ENCODE results near the gene CEACAM20.
"Not testable (repeated sequence)": the region's sequence is repeated elsewhere in the genome, so short reads cannot be mapped to it uniquely, and the experiment has no call there.

The CEACAM20 gene

DNA sequence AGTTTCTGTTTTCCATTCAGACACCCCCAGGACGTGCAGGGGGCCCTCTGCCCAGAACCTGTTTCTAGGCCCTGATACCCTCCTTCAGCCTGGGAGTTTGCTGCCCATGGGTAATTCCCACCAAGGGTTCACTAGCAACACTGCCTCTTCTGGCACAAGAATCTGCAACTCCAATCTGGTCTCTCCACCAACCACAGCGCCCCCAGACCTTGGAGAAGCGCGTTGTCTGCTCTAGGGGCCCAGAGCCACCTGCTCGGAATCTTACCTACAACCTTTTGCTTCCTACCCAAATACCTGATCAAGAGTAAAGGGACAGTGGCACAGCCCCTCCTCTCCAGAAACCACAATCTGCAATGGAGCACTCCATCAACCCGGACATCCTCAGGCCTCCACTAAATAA is 29.9 kb downstream of the CEACAM20 start:
- Histone ChIP-seq H3K9ac (ENCODE audit: low read depth in 1 of 2, low read length in 2 of 2) (peak overlapping the region; percentile 75 to 83), H3K27ac (ENCODE audit: low read depth, low read length) (no peak overlapping the region), H3K4me3 (ENCODE audit: low read depth in 1 of 2, low read length in 2 of 2) (peak overlapping the region; percentile 82 to 85), H3K27me3 (ENCODE audit: control insufficient read depth in 1 of 2, insufficient read depth in 2 of 2, low read length in 2 of 2) (no peaks in the 10 kb centered on the region), H3K4me1 (ENCODE audit: control insufficient read depth in 1 of 2, insufficient read depth in 2 of 2, low read length in 2 of 2) (peaks cover 10 to 12% of the 10 kb centered on the region in 2 donors), H3K36me3 (ENCODE audit: control insufficient read depth in 1 of 2, insufficient read depth in 2 of 2, low read length in 2 of 2) (peaks cover 26 to 32% of the 10 kb centered on the region in 2 donors), H3K9me3 (ENCODE audit: control insufficient read depth in 1 of 2, low read length in 2 of 2) (peaks cover 37 to 41% of the 10 kb centered on the region in 2 donors)

- no peaks in the 10 kb centered on the region for H3K27me3 ChIP-seq (ENCODE audit: control insufficient read depth in 1 of 2, insufficient read depth in 2 of 2, low read length in 2 of 2)
- no peak overlapping the region for H3K27ac ChIP-seq (ENCODE audit: low read depth, low read length)
- H3K9me3 ChIP-seq (ENCODE audit: control insufficient read depth in 1 of 2, low read length in 2 of 2): peaks cover 41 to 46% of the 10 kb centered on the region in 2 donors
- H3K9ac ChIP-seq (ENCODE audit: low read depth in 1 of 2, low read length in 2 of 2): no peak overlapping the region
- H3K4me1 ChIP-seq (ENCODE audit: control insufficient read depth in 1 of 2, insufficient read depth in 2 of 2, low read length in 2 of 2): peaks cover 10 to 12% of the 10 kb centered on the region in 2 donors
- H3K4me3 ChIP-seq (ENCODE audit: low read depth in 1 of 2, low read length in 2 of 2): peak overlapping the region; percentile 82 to 85
- peaks cover 32 to 38% of the 10 kb centered on the region in 2 donors for H3K36me3 ChIP-seq (ENCODE audit: control insufficient read depth in 1 of 2, insufficient read depth in 2 of 2, low read length in 2 of 2)
These were observed 30.5 kb downstream of the CEACAM20 start for GRCh38 chr19:44498988-44499387.

DNA sequence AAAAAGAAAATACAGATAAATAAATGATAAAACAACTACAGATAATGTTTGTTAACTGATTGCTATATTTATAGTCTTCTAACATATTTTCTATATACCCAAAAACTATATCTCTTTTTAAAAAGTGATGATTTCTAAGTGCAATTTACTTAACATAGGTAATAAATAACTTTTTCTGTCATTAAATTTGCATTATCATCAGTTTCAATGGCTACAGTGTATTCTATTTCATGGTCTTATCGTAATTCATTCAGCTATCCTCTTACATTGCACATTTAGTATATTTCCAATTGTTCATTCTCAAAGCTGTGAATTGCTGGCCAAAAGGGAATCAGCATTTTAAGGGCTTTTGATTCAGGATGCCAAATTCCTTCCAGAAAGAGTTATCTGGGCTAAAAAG is 32.8 kb downstream of the CEACAM20 start:
- H3K9me3 ChIP-seq (ENCODE audit: control insufficient read depth in 1 of 2, low read length in 2 of 2): peaks cover 63 to 69% of the 10 kb centered on the region in 2 donors
- H3K27me3 ChIP-seq (ENCODE audit: control insufficient read depth in 1 of 2, insufficient read depth in 2 of 2, low read length in 2 of 2): no peaks in the 10 kb centered on the region
- peaks cover 10 to 12% of the 10 kb centered on the region in 2 donors for H3K4me1 ChIP-seq (ENCODE audit: control insufficient read depth in 1 of 2, insufficient read depth in 2 of 2, low read length in 2 of 2)
- H3K36me3 ChIP-seq (ENCODE audit: control insufficient read depth in 1 of 2, insufficient read depth in 2 of 2, low read length in 2 of 2): peaks cover 54 to 61% of the 10 kb centered on the region in 2 donors
- no peak overlapping the region for H3K9ac ChIP-seq (ENCODE audit: low read depth in 1 of 2, low read length in 2 of 2)
- H3K4me3 ChIP-seq (ENCODE audit: low read depth in 1 of 2, low read length in 2 of 2): no peak overlapping the region
- no peak overlapping the region for H3K27ac ChIP-seq (ENCODE audit: low read depth, low read length)

DNA sequence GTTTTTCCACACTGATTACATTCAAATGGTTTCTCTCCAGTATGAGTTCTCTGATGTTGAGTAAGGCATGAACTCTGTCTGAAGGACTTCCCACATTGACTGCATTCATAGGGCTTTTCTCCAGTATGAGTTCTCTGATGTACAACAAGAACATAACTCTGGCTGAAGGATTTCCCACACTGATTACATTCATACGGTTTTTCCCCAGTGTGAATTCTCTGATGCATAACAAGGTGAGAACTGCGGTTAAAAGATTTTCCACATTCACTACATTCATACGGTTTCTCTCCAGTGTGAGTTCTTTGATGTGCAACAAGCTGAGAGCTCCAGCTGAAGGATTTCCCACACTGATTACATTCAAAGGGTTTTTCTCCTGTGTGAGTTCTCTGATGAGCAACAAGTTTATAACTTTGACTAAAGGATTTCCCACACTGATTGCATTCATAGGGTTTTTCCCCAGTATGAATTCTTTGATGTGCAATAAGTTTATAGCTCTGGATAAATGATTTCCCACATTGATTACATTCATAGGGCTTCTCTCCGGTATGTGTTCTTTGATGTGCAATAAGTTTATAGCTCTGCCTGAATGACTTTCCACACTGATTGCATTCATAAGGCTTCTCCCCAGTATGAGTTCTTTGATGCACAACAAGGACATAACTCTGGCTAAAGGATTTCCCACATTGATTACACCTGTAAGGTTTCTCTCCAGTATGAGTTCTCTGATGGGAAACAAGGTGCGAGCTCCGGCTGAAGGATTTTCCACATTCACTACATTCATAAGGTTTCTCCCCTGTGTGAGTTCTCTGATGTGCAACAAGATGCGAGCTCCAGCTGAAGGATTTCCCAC is 52.7 kb downstream of the CEACAM20 start:
- Histone ChIP-seq H3K36me3 (ENCODE audit: control insufficient read depth in 1 of 2, insufficient read depth in 2 of 2, low read length in 2 of 2) (peaks cover 51 to 61% of the 10 kb centered on the region in 2 donors), H3K27me3 (ENCODE audit: control insufficient read depth in 1 of 2, insufficient read depth in 2 of 2, low read length in 2 of 2) (no peaks in the 10 kb centered on the region), H3K27ac (ENCODE audit: low read depth, low read length) (no peak overlapping the region), H3K4me3 (ENCODE audit: low read depth in 1 of 2, low read length in 2 of 2) (peak overlapping the region; percentile 16 to 45), H3K9me3 (ENCODE audit: control insufficient read depth in 1 of 2, low read length in 2 of 2) (peaks cover 94 to 100% of the 10 kb centered on the region in 2 donors), H3K9ac (ENCODE audit: low read depth in 1 of 2, low read length in 2 of 2) (no peak overlapping the region), H3K4me1 (ENCODE audit: control insufficient read depth in 1 of 2, insufficient read depth in 2 of 2, low read length in 2 of 2) (no peaks in the 10 kb centered on the region)

DNA sequence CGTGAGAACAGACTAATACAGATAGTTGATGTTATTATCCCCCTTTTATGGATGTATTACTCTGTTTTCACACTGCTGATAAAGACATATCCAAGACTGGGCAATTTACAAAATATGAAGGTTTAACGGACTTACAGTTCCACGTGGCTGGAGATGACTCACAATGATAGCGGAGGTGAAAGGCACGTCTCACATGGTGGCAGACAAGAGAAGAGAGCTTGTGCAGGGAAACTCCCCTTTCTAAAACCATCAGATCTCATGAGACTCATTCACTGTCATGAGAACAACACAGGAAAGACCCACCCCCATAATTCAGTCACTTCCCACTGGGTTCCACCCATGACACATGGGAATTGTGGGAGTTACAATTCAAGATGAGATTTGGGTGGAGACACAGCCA is 60.7 kb downstream of the CEACAM20 start:
- not testable (repeated sequence) for H3K27me3 ChIP-seq (ENCODE audit: control insufficient read depth in 1 of 2, insufficient read depth in 2 of 2, low read length in 2 of 2); H3K27ac ChIP-seq (ENCODE audit: low read depth, low read length); H3K4me1 ChIP-seq (ENCODE audit: control insufficient read depth in 1 of 2, insufficient read depth in 2 of 2, low read length in 2 of 2); H3K36me3 ChIP-seq (ENCODE audit: control insufficient read depth in 1 of 2, insufficient read depth in 2 of 2, low read length in 2 of 2); H3K9ac ChIP-seq (ENCODE audit: low read depth in 1 of 2, low read length in 2 of 2); H3K4me3 ChIP-seq (ENCODE audit: low read depth in 1 of 2, low read length in 2 of 2)
- H3K9me3 ChIP-seq (ENCODE audit: control insufficient read depth in 1 of 2, low read length in 2 of 2): peaks cover 70 to 80% of the 10 kb centered on the region in 2 donors

DNA sequence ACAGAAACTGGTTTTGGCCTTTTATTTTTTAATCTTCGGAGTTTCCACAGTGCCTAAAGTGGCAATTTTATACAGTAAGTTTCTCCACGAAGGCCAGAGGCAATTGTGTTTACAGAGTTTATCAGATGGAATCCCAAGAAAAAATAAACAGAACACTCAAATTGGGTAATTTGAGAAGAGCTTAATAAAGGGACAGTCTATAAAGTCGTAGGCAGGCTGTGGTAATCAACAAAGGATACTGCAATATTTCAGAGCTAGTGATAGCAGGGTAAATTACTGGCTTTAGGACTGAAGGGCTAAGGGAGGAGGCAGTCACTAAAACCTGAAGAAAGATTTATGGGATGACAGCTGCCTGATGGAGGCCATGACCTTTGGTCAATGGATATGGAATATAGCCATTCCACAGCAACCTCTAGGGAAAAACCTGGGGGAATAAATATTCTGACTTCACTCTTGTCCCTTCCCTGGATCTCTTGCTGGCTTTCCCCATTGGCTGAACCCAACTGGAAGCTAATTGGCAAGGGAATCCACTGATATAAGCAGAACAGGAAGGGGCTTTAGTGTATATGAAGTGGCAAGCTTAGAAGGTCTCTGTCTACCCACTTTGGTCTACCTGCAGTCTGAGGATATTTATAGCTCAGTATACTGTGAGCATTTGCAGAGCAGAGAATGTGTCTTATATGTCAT is 66.7 kb downstream of the CEACAM20 start:
- H3K27me3 ChIP-seq (ENCODE audit: control insufficient read depth in 1 of 2, insufficient read depth in 2 of 2, low read length in 2 of 2); H3K4me1 ChIP-seq (ENCODE audit: control insufficient read depth in 1 of 2, insufficient read depth in 2 of 2, low read length in 2 of 2); H3K9ac ChIP-seq (ENCODE audit: low read depth in 1 of 2, low read length in 2 of 2); H3K4me3 ChIP-seq (ENCODE audit: low read depth in 1 of 2, low read length in 2 of 2); H3K36me3 ChIP-seq (ENCODE audit: control insufficient read depth in 1 of 2, insufficient read depth in 2 of 2, low read length in 2 of 2); H3K27ac ChIP-seq (ENCODE audit: low read depth, low read length): not testable (repeated sequence)
- H3K9me3 ChIP-seq (ENCODE audit: control insufficient read depth in 1 of 2, low read length in 2 of 2): peaks cover 35 to 41% of the 10 kb centered on the region in 2 donors
